ENCODE data around the gene ZNF30.
"Not testable (repeated sequence)": the region's sequence is repeated elsewhere in the genome, so short reads cannot be mapped to it uniquely, and the experiment has no call there.

- not testable (repeated sequence) for TF ChIP-seq EZH2phosphoT487 (IDR thresholded peaks at IDR 0.05; ENCODE audit: insufficient read depth, low read depth); EZH2 (IDR thresholded peaks at IDR 0.05; ENCODE audit: insufficient read depth, poor library complexity, severe bottlenecking)
Measured at GRCh38 chr19:34920090-34920786, 6.5 kb upstream of the ZNF30 start.

All from GM23248 (cell line).